ENCODE results near the gene MTX3.

MTX3 gene

GRCh38 chr5:79990598-79991507, at the start of gene MTX3:
MTX3 (minus strand) TSS chr5:79991262; CDS start chr5:79991238, 24 bp downstream.
- DNase-seq = no peak

- DNase-seq = no peak
Measured at GRCh38 chr5:80039650-80040049, 48.6 kb upstream of the MTX3 start.

GRCh38 chr5:80037366-80037765, 46.3 kb upstream of the MTX3 start:
- no peak for DNase-seq

GRCh38 chr5:80036615-80037014, 45.6 kb upstream of the MTX3 start:
- DNase-seq = no peak

GRCh38 chr5:80035839-80036238, 44.8 kb upstream of the MTX3 start:
- DNase-seq = no peak

- no peak for DNase-seq
Measured at GRCh38 chr5:80034962-80035821, 44.1 kb upstream of the MTX3 start, which contains the start of gene THBS4. THBS4 (plus strand) TSS chr5:80035348; CDS start chr5:80035538, 190 bp downstream.

GRCh38 chr5:80034559-80034958, 43.5 kb upstream of the MTX3 start:
- no peak for DNase-seq

- no peak for DNase-seq
Measured at GRCh38 chr5:80033513-80033912, 42.5 kb upstream of the MTX3 start.

GRCh38 chr5:80031109-80031508, 40.0 kb upstream of the MTX3 start:
- peak; percentile 47 for DNase-seq

GRCh38 chr5:80026841-80027240, 35.8 kb upstream of the MTX3 start:
- DNase-seq = no peak

GRCh38 chr5:80025069-80025468, 34.0 kb upstream of the MTX3 start:
- no peak for DNase-seq

- no peak for DNase-seq
Measured at GRCh38 chr5:80010754-80011392, 19.8 kb upstream of the MTX3 start.

GRCh38 chr5:80008995-80009765, 18.1 kb upstream of the MTX3 start:
- DNase-seq = no peak

GRCh38 chr5:80002677-80003076, 11.6 kb upstream of the MTX3 start:
- DNase-seq = no peak

GRCh38 chr5:79999722-80000121, 8.7 kb upstream of the MTX3 start:
- DNase-seq = no peak

GRCh38 chr5:79992891-79993657, 2.0 kb upstream of the MTX3 start:
- no peak for DNase-seq

GRCh38 chr5:79990205-79990597, 861 bp downstream of the MTX3 start:
- DNase-seq = no peak

GRCh38 chr5:79986260-79986659, 4.8 kb downstream of the MTX3 start:
- DNase-seq = no peak

- no peak for DNase-seq
Measured at GRCh38 chr5:79985288-79985687, 5.8 kb downstream of the MTX3 start.

GRCh38 chr5:79984363-79984762, 6.7 kb downstream of the MTX3 start:
- DNase-seq = no peak

- DNase-seq = peak; percentile 13
Measured at GRCh38 chr5:79983618-79984017, 7.4 kb downstream of the MTX3 start.

- DNase-seq = no peak
Measured at GRCh38 chr5:79982136-79982535, 8.9 kb downstream of the MTX3 start.
